Measurements from ENCODE around the gene BAHCC1. TPM values are rescaled to one million over a fixed set of nuclear protein-coding genes. Genes with fewer than 3 reads are reported as not detected.

Gene BAHCC1
- total and polyA plus RNA-seq, 10 of the 15 experiments (the other 5 are each of a cell fraction or from before 2014, with no cell fraction given): 0.03 to 0.14 (median 0.11) TPM; not detected in 6

DNA sequence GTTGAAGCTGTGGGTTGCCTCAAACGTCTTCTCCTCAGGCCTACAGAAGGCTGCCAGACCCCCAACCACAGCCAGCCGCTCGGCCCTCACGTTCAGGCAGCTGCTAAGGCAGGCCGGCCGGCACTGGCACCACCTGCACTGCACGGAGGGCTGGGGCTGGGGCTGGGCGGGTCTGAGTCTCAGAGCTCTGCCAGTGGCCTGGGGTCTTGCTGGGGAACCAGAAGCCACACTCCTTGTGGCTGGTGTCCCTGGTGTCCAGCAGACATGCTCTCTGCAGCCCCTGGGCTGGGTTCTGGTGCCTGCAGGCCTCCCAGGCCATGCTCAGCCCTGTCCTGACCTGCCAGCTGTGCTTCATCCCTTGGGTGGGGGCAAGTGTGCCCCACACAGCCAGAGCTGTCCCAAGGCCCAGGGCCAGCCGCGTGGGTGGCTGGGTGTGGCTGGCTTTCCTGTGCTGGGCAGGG, 42.0 kb downstream of the BAHCC1 start:
- ChIA-PET RAD21 (ENCODE audit: unreplicated experiment) (no interaction called here), POLR2A (no interaction called here), CTCF (no interaction called here), SMC1A (ENCODE audit: uncharacterized antibody, unreplicated experiment) (no interaction called here)
- Histone ChIP-seq H3K27me3 (replicated peaks in 1 of 2; ENCODE audit: control insufficient read depth in 2 of 2, insufficient read depth in 2 of 2, low read length in 1 of 2) (no peaks in the 10 kb centered on the region; a peak in 1 of 4 replicates), H3K4me3 (no peak overlapping the region), H3K36me3 (ENCODE audit: control insufficient read depth in 2 of 2, insufficient read depth in 2 of 2, low read length in 1 of 2) (no peaks in the 10 kb centered on the region), H4K20me1 (ENCODE audit: control insufficient read depth, insufficient read depth) (no peaks in the 10 kb centered on the region), H3K4me1 (ENCODE audit: control insufficient read depth, insufficient read depth, low read length) (no peaks in the 10 kb centered on the region), H2AFZ (ENCODE audit: control insufficient read depth, low read depth, low read length) (no peak overlapping the region), H3K9ac (ENCODE audit: control insufficient read depth, insufficient read depth, low read length) (no peak overlapping the region), H3K4me2 (ENCODE audit: control insufficient read depth, insufficient read depth) (no peak overlapping the region), H3K9me3 (replicated peaks; ENCODE audit: control insufficient read depth, insufficient read depth, low read length) (no peaks in the 10 kb centered on the region), H3K27ac (ENCODE audit: control insufficient read depth, insufficient read depth) (no peak overlapping the region), H3K79me2 (ENCODE audit: control insufficient read depth, insufficient read depth, low read length) (no peaks in the 10 kb centered on the region)
- TF ChIP-seq NRF1 (conservative IDR thresholded peaks at IDR 0.05; ENCODE audit: low read depth, low read length): no peak
- no peak for TF ChIP-seq ZNF207 (IDR thresholded peaks at IDR 0.05; ENCODE audit: borderline replicate concordance)
- no peak for TF ChIP-seq SPI1 (IDR thresholded peaks at IDR 0.05; ENCODE audit: borderline replicate concordance, insufficient read depth, low read depth, low read length)
- no peak for TF ChIP-seq EED (IDR thresholded peaks at IDR 0.05; ENCODE audit: low read depth)
- TF ChIP-seq IRF4 (IDR thresholded peaks at IDR 0.05; ENCODE audit: low read depth, low read length): no peak
- TF ChIP-seq DPF2 (IDR thresholded peaks at IDR 0.05): no peak
- in situ Hi-C loops (cut with MboI): no loop called here
- BruUV-seq (replicated peaks): no TSS peak
- FAIRE-seq: no peak
- no peak for DNase-seq (ENCODE audit: low read depth, low spot score)
- WGBS (ENCODE audit: insufficient coverage, insufficient replicate concordance, low lambda C conversion rate, missing lambda C conversion rate): 8% methylated on average over 9 of the region's 10 CpGs
- intact Hi-C loops (cut with micrococcal nuclease; ENCODE audit: unreplicated experiment): no loop called here
- ATAC-seq: no peak

DNA sequence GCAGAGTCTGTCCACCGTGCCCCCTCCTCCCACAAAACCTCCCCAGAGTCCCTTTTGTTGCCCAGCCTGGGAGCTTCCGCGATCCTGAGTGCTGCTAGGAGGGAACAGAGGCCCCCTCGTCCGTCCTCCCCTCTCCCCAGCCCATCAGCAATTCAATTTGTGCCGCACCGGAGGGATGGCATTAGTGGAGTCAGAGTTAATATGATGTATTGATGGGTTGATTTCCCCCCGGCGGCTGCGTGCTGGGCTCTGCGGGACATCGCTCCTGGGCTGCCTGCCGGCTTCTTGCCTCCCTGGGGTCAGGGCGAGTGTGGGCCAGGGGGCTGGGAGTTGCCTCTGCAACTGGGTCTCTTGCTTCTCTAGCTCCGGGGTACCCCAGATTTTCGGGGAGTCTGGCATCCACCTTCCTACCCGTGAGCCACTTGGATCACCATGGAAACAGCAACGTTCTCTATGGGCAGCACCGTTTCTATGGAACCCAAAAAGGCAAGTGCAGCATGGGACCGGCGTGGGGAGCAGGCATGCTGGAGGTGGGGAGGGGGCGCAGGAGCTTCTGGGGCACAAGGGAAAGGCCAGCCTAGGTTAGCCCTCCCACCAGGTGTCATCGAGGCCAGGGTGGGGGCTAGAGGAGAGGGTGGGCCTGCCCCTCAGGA, 42.9 kb downstream of the BAHCC1 start:
- ChIA-PET CTCF (no interaction called here), POLR2A (no interaction called here), RAD21 (ENCODE audit: unreplicated experiment) (no interaction called here), SMC1A (ENCODE audit: uncharacterized antibody, unreplicated experiment) (no interaction called here)
- FAIRE-seq (no peak), ATAC-seq (no peak), DNase-seq (ENCODE audit: low read depth, low spot score) (no peak)
- Histone ChIP-seq H4K20me1 (ENCODE audit: control insufficient read depth, insufficient read depth) (no peaks in the 10 kb centered on the region), H3K27ac (ENCODE audit: control insufficient read depth, insufficient read depth) (no peak overlapping the region), H3K4me3 (no peak overlapping the region), H3K36me3 (ENCODE audit: control insufficient read depth in 2 of 2, insufficient read depth in 2 of 2, low read length in 1 of 2) (no peaks in the 10 kb centered on the region), H3K27me3 (replicated peaks in 1 of 2; ENCODE audit: control insufficient read depth in 2 of 2, insufficient read depth in 2 of 2, low read length in 1 of 2) (no peaks in the 10 kb centered on the region; a peak in 1 of 4 replicates), H3K4me1 (ENCODE audit: control insufficient read depth, insufficient read depth, low read length) (no peaks in the 10 kb centered on the region), H2AFZ (ENCODE audit: control insufficient read depth, low read depth, low read length) (no peak overlapping the region), H3K9ac (ENCODE audit: control insufficient read depth, insufficient read depth, low read length) (no peak overlapping the region), H3K4me2 (ENCODE audit: control insufficient read depth, insufficient read depth) (no peak overlapping the region), H3K79me2 (ENCODE audit: control insufficient read depth, insufficient read depth, low read length) (no peaks in the 10 kb centered on the region), H3K9me3 (replicated peaks; ENCODE audit: control insufficient read depth, insufficient read depth, low read length) (no peaks in the 10 kb centered on the region)
- TF ChIP-seq GATAD2B (conservative IDR thresholded peaks at IDR 0.05; ENCODE audit: low read depth) (no peak), CREB1 (IDR thresholded peaks at IDR 0.05; ENCODE audit: low read depth) (no peak), SPI1 (IDR thresholded peaks at IDR 0.05; ENCODE audit: borderline replicate concordance, insufficient read depth, low read depth, low read length) (no peak), MYB (IDR thresholded peaks at IDR 0.05; ENCODE audit: borderline replicate concordance, low read depth, low read length) (no peak), TARDBP (IDR thresholded peaks at IDR 0.05; ENCODE audit: borderline replicate concordance) (no peak), BCL11A (IDR thresholded peaks at IDR 0.05; ENCODE audit: low read depth, low read length) (no peak), CEBPB (IDR thresholded peaks at IDR 0.05; ENCODE audit: borderline replicate concordance in 1 of 2, low read depth in 2 of 2, low read length in 2 of 2) (no peak), IKZF1 (conservative IDR thresholded peaks at IDR 0.05) (no peak)
- TF ChIP-seq, protein P1, sequence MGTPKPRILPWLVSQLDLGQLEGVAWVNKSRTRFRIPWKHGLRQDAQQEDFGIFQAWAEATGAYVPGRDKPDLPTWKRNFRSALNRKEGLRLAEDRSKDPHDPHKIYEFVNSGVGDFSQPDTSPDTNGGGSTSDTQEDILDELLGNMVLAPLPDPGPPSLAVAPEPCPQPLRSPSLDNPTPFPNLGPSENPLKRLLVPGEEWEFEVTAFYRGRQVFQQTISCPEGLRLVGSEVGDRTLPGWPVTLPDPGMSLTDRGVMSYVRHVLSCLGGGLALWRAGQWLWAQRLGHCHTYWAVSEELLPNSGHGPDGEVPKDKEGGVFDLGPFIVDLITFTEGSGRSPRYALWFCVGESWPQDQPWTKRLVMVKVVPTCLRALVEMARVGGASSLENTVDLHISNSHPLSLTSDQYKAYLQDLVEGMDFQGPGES (IDR thresholded peaks at IDR 0.05): no peak
- TF ChIP-seq, protein P2, sequence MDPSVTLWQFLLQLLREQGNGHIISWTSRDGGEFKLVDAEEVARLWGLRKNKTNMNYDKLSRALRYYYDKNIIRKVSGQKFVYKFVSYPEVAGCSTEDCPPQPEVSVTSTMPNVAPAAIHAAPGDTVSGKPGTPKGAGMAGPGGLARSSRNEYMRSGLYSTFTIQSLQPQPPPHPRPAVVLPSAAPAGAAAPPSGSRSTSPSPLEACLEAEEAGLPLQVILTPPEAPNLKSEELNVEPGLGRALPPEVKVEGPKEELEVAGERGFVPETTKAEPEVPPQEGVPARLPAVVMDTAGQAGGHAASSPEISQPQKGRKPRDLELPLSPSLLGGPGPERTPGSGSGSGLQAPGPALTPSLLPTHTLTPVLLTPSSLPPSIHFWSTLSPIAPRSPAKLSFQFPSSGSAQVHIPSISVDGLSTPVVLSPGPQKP (IDR thresholded peaks at IDR 0.05; ENCODE audit: low read depth, low read length): no peak
- TF ChIP-seq, protein P3, sequence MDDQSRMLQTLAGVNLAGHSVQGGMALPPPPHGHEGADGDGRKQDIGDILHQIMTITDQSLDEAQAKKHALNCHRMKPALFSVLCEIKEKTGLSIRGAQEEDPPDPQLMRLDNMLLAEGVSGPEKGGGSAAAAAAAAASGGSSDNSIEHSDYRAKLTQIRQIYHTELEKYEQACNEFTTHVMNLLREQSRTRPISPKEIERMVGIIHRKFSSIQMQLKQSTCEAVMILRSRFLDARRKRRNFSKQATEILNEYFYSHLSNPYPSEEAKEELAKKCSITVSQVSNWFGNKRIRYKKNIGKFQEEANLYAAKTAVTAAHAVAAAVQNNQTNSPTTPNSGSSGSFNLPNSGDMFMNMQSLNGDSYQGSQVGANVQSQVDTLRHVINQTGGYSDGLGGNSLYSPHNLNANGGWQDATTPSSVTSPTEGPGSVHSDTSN (IDR thresholded peaks at IDR 0.05; ENCODE audit: insufficient replicate concordance, low read depth, low read length): no peak
- intact Hi-C loops (cut with micrococcal nuclease; ENCODE audit: unreplicated experiment) (no loop called here), in situ Hi-C loops (cut with MboI) (no loop called here)
- BruUV-seq (replicated peaks): no TSS peak
- 39% methylated on average over 23 of the region's 23 CpGs for WGBS (ENCODE audit: insufficient coverage, insufficient replicate concordance, low lambda C conversion rate, missing lambda C conversion rate)
